Hepatocyte (in vitro differentiated cells): ENCODE results near the gene ANO2. TPM values are rescaled to one million over a fixed set of nuclear protein-coding genes. Genes with fewer than 3 reads are reported as not detected.

ENCODE experiments used
- DNase-seq: peaks from one replicate; pipeline ENCODE4 v3.0.0-alpha.2; 2016; ENCODE audit warnings: low spot score
- H2AFZ ChIP-seq: fragments of 200-600 bp; sonication (generic); 2 replicates; pipeline ENCODE4 v1.6.0; 2016; ENCODE audit warnings: antibody characterized with exemption, mild to moderate bottlenecking
- H3K27ac ChIP-seq: fragments of 200-600 bp; sonication (generic); 2 replicates; pipeline ENCODE4 v1.5.1; 2016; ENCODE audit warnings: mild to moderate bottlenecking
- H3K27me3 ChIP-seq: fragments of 200-600 bp; sonication (generic); 2 replicates; pipeline ENCODE4 v1.6.1; 2016
- H3K36me3 ChIP-seq: fragments of 200-600 bp; sonication (generic); replicated peaks from 2 replicates; pipeline ENCODE4 v1.5.1; 2016; ENCODE audit warnings: low read depth; ENCODE audit not compliant: insufficient read depth
- H3K4me1 ChIP-seq: fragments of 200-600 bp; sonication (generic); 2 replicates; pipeline ENCODE4 v1.5.1; 2016; ENCODE audit warnings: mild to moderate bottlenecking, moderate library complexity; ENCODE audit not compliant: insufficient read depth
- H3K4me2 ChIP-seq: fragments of 200-600 bp; sonication (generic); 2 replicates; pipeline ENCODE4 v1.6.0; 2016
- H3K4me3 ChIP-seq: fragments of 200-600 bp; sonication (generic); 2 replicates; pipeline ENCODE4 v1.5.1; 2016; ENCODE audit warnings: mild to moderate bottlenecking
- H3K79me2 ChIP-seq: fragments of 200-600 bp; sonication (generic); 2 replicates; pipeline ENCODE4 v1.6.0; 2017; ENCODE audit warnings: mild to moderate bottlenecking
- H3K9me2 ChIP-seq: fragments of 200-600 bp; sonication (generic); replicated peaks from 2 replicates; pipeline ENCODE4 v1.6.0; 2017; ENCODE audit warnings: mild to moderate bottlenecking; ENCODE audit not compliant: insufficient read depth
- H3K9me3 ChIP-seq: fragments of 200-600 bp; sonication (generic); 2 replicates; pipeline ENCODE4 v1.5.1; 2016; ENCODE audit warnings: low read depth, mild to moderate bottlenecking
- H4K20me1 ChIP-seq: fragments of 200-600 bp; sonication (generic); 2 replicates; pipeline ENCODE4 v1.6.0; 2016; ENCODE audit warnings: mild to moderate bottlenecking; ENCODE audit not compliant: insufficient read depth, poor library complexity, severe bottlenecking
- CTCF ChIP-seq: fragments of 200-600 bp; sonication (generic); IDR thresholded peaks from 2 replicates; pipeline ENCODE4 v1.5.1; 2016; ENCODE audit warnings: antibody characterized with exemption, mild to moderate bottlenecking; ENCODE audit not compliant: poor library complexity
- EZH2 ChIP-seq: fragments of 200-600 bp; sonication (generic); IDR thresholded peaks from 2 replicates; pipeline ENCODE4 v1.6.1; 2016; ENCODE audit warnings: antibody characterized with exemption, mild to moderate bottlenecking, borderline replicate concordance
- EZH2phosphoT487 ChIP-seq: fragments of 200-600 bp; sonication (generic); IDR thresholded peaks from one replicate; pipeline ENCODE4 v1.6.1; 2018; ENCODE audit warnings: antibody characterized with exemption, mild to moderate bottlenecking, low read depth, moderate library complexity; ENCODE audit not compliant: unreplicated experiment, severe bottlenecking
- WGBS: methylation state at CpG from one replicate; pipeline ENCODE4 v1.1.6; 2016; ENCODE audit warnings: low lambda C conversion rate; ENCODE audit errors: missing lambda C conversion rate; 5-methylcytosine and 5-hydroxymethylcytosine counted together
- polyA plus RNA-seq: library from polyadenylated mRNA; unstranded; fragments of >200 nt; fragmentation: Nextera tagmentation; extraction: Ambion mirVana; gene quantifications from 2 replicates; pipeline ENCODE4 v1.2.1, GENCODE V29; 2016
- total RNA-seq: library from RNA; depleted of rRNA; stranded (reverse); fragments of >200 nt; gene quantifications from 2 replicates; pipeline ENCODE4 v1.2.3, GENCODE V29; 2014

Gene ANO2
- total and polyA plus RNA-seq, 2 experiments from 2014 or later: 1.0 to 1.9 TPM

GRCh38 chr12:5778821-5779220, 166.2 kb downstream of the ANO2 start:
- Histone ChIP-seq H3K27ac (no peak overlapping the region), H3K4me2 (no peak overlapping the region), H3K4me1 (peaks cover 13% of the 10 kb centered on the region), H3K27me3 (peaks cover 9% of the 10 kb centered on the region), H3K4me3 (no peak overlapping the region), H3K36me3 (no peaks in the 10 kb centered on the region), H2AFZ (no peak overlapping the region), H4K20me1 (no peaks in the 10 kb centered on the region), H3K9me3 (no peaks in the 10 kb centered on the region), H3K9me2 (no peaks in the 10 kb centered on the region), H3K79me2 (no peaks in the 10 kb centered on the region)
- TF ChIP-seq CTCF (no peak), EZH2phosphoT487 (no peak), EZH2 (no peak)
- no peak for DNase-seq

GRCh38 chr12:5777451-5777850, 167.6 kb downstream of the ANO2 start:
- Histone ChIP-seq H3K27ac (peak overlapping the region; percentile 5), H3K9me3 (no peaks in the 10 kb centered on the region), H3K4me3 (no peak overlapping the region), H3K36me3 (no peaks in the 10 kb centered on the region), H3K4me2 (no peak overlapping the region), H4K20me1 (no peaks in the 10 kb centered on the region), H3K4me1 (peaks cover 13% of the 10 kb centered on the region), H3K27me3 (peaks cover 21% of the 10 kb centered on the region), H2AFZ (no peak overlapping the region), H3K9me2 (no peaks in the 10 kb centered on the region), H3K79me2 (no peaks in the 10 kb centered on the region)
- WGBS: 62% methylated on average over 3 of the region's 3 CpGs
- no peak for TF ChIP-seq CTCF
- no peak for TF ChIP-seq EZH2
- TF ChIP-seq EZH2phosphoT487: no peak
- DNase-seq: no peak

GRCh38 chr12:5776091-5776490, 169.0 kb downstream of the ANO2 start:
- no peaks in the 10 kb centered on the region for H3K36me3 ChIP-seq
- no peak for DNase-seq
- no peak overlapping the region for H2AFZ ChIP-seq
- no peak for TF ChIP-seq EZH2phosphoT487
- peaks cover 11% of the 10 kb centered on the region for H3K4me1 ChIP-seq
- no peaks in the 10 kb centered on the region for H3K9me3 ChIP-seq
- H3K4me2 ChIP-seq: no peak overlapping the region
- H3K9me2 ChIP-seq: no peaks in the 10 kb centered on the region
- no peaks in the 10 kb centered on the region for H3K79me2 ChIP-seq
- peaks cover 24% of the 10 kb centered on the region for H3K27me3 ChIP-seq
- H3K4me3 ChIP-seq: no peak overlapping the region
- H3K27ac ChIP-seq: no peak overlapping the region
- 98% methylated on average over 4 of the region's 4 CpGs for WGBS
- no peaks in the 10 kb centered on the region for H4K20me1 ChIP-seq

GRCh38 chr12:5773550-5773949, 171.5 kb downstream of the ANO2 start:
- Histone ChIP-seq H4K20me1 (no peaks in the 10 kb centered on the region), H3K9me2 (no peaks in the 10 kb centered on the region), H3K79me2 (no peaks in the 10 kb centered on the region), H3K4me3 (no peak overlapping the region), H3K4me2 (no peak overlapping the region), H3K27ac (no peak overlapping the region), H3K4me1 (no peaks in the 10 kb centered on the region), H2AFZ (no peak overlapping the region), H3K27me3 (peaks cover 24% of the 10 kb centered on the region), H3K36me3 (no peaks in the 10 kb centered on the region), H3K9me3 (no peaks in the 10 kb centered on the region)
- TF ChIP-seq EZH2 (no peak), CTCF (no peak), EZH2phosphoT487 (no peak)
- DNase-seq: no peak
- 88% methylated on average over 3 of the region's 3 CpGs for WGBS
